Fibroblast of lung (primary cell): ENCODE results near the gene XAGE1B. TPM values are rescaled to one million over a fixed set of nuclear protein-coding genes. Genes with fewer than 3 reads are reported as not detected.
"Not testable (repeated sequence)": the region's sequence is repeated elsewhere in the genome, so short reads cannot be mapped to it uniquely, and the experiment has no call there.

Experiments used
- DNase-seq, 2 donors: peaks; one replicate each; pipeline versions ENCODE4 v3.0.0 to v3.0.0-alpha.2; 2010; ENCODE audit warnings: low read depth in 2 of 2
- H2AFZ ChIP-seq: 2 replicates; pipeline ENCODE4 v1.5.1; 2012; ENCODE audit warnings: low read length, control low read depth, inconsistent platforms
- H3K27ac ChIP-seq: 2 replicates; pipeline ENCODE4 v1.5.1; 2011; ENCODE audit warnings: low read length, control low read depth; ENCODE audit not compliant: insufficient read depth
- H3K27me3 ChIP-seq: 2 replicates; pipeline ENCODE4 v1.5.1; 2011; ENCODE audit warnings: mild to moderate bottlenecking, low read length; ENCODE audit not compliant: control insufficient read depth, insufficient read depth
- H3K36me3 ChIP-seq: 2 replicates; pipeline ENCODE4 v1.5.1; 2011; ENCODE audit warnings: low read length; ENCODE audit not compliant: control insufficient read depth, insufficient read depth
- H3K4me1 ChIP-seq: 2 replicates; pipeline ENCODE4 v1.5.1; 2011; ENCODE audit warnings: low read length; ENCODE audit not compliant: control insufficient read depth, insufficient read depth; ENCODE audit errors: extremely low read depth
- H3K4me2 ChIP-seq: 2 replicates; pipeline ENCODE4 v1.5.1; 2011; ENCODE audit warnings: low read length, control low read depth; ENCODE audit not compliant: insufficient read depth; ENCODE audit errors: extremely low read depth
- H3K4me3 ChIP-seq, 4 experiments: fragments of 200-600 bp in 1 of 4; sonication (generic) in 1 of 4; replicated peaks in 1 of 4; 2 replicates each; pipeline ENCODE4 v1.5.1; 2011 to 2016; ENCODE audit warnings: low read length in 4 of 4, low read depth in 3 of 4, mild to moderate bottlenecking in 3 of 4, control low read depth in 2 of 4, inconsistent platforms in 1 of 4, mixed read lengths in 1 of 4; ENCODE audit not compliant: insufficient read depth in 1 of 4; ENCODE audit errors: control extremely low read depth in 1 of 4
- H3K79me2 ChIP-seq: 2 replicates; pipeline ENCODE4 v1.5.1; 2012; ENCODE audit warnings: mild to moderate bottlenecking, low read length, inconsistent platforms; ENCODE audit not compliant: control insufficient read depth, insufficient read depth
- H3K9ac ChIP-seq: 2 replicates; pipeline ENCODE4 v1.5.1; 2011; ENCODE audit warnings: mild to moderate bottlenecking, low read length, control low read depth; ENCODE audit not compliant: insufficient read depth
- H3K9me3 ChIP-seq: 2 replicates; pipeline ENCODE4 v1.5.1; 2012; ENCODE audit warnings: low read depth, low read length; ENCODE audit not compliant: control insufficient read depth, insufficient read depth
- H4K20me1 ChIP-seq: 2 replicates; pipeline ENCODE4 v1.5.1; 2011; ENCODE audit warnings: low read length; ENCODE audit not compliant: control insufficient read depth, insufficient read depth; ENCODE audit errors: extremely low read depth
- EZH2 ChIP-seq: IDR thresholded peaks from 2 replicates; pipeline ENCODE4 v1.5.1; 2012; ENCODE audit warnings: low read length, control low read depth, mild to moderate bottlenecking; ENCODE audit errors: missing control alignments
- polyA plus RNA-seq, 2 donors: library from polyadenylated mRNA; depleted of rRNA in 1 of 2; stranded (reverse) in 1 of 2; unstranded in 1 of 2; fragments of >200 nt; gene quantifications; 2 replicates each; pipeline ENCODE4 v1.2.1, GENCODE V29; 2011 to 2012; ENCODE audit warnings: missing spikeins in 1 of 2
- total RNA-seq: library from RNA; depleted of rRNA; stranded (reverse); fragments of >200 nt; gene quantifications from 2 replicates; pipeline ENCODE4 v1.2.1, GENCODE V29; 2014
- TF ChIP-seq, protein P1 (sequence below), 2 donors: IDR thresholded peaks in 1 of 2; conservative IDR thresholded peaks in 1 of 2; 1 replicate in 1 of 2; 2 replicates in 1 of 2; pipeline ENCODE4 v1.5.1; 2011 to 2012; ENCODE audit warnings: low read length in 2 of 2, control low read depth in 1 of 2, inconsistent platforms in 1 of 2, low read depth in 1 of 2, mild to moderate bottlenecking in 1 of 2

Gene XAGE1B
- total and polyA plus RNA-seq, 2 donors (not counting 1 experiment from before 2014, with no cell fraction given), result not detected

GRCh38 chrX:52509916-52510315 lies 6.9 kb downstream of the XAGE1B start:
- TF ChIP-seq, protein P1, sequence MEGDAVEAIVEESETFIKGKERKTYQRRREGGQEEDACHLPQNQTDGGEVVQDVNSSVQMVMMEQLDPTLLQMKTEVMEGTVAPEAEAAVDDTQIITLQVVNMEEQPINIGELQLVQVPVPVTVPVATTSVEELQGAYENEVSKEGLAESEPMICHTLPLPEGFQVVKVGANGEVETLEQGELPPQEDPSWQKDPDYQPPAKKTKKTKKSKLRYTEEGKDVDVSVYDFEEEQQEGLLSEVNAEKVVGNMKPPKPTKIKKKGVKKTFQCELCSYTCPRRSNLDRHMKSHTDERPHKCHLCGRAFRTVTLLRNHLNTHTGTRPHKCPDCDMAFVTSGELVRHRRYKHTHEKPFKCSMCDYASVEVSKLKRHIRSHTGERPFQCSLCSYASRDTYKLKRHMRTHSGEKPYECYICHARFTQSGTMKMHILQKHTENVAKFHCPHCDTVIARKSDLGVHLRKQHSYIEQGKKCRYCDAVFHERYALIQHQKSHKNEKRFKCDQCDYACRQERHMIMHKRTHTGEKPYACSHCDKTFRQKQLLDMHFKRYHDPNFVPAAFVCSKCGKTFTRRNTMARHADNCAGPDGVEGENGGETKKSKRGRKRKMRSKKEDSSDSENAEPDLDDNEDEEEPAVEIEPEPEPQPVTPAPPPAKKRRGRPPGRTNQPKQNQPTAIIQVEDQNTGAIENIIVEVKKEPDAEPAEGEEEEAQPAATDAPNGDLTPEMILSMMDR (conservative IDR thresholded peaks at IDR 0.05 in 1 of 2, IDR thresholded peaks at IDR 0.05 in 1 of 2; ENCODE audit: low read depth in 1 of 2, low read length in 2 of 2), result no peak
- no peak for TF ChIP-seq EZH2
- Histone ChIP-seq H3K4me3 (no peak overlapping the region), H3K36me3 (no peaks in the 10 kb centered on the region), H3K4me1 (no peaks in the 10 kb centered on the region), H3K79me2 (no peaks in the 10 kb centered on the region), H3K9me3 (no peaks in the 10 kb centered on the region), H2AFZ (no peak overlapping the region), H4K20me1 (no peaks in the 10 kb centered on the region), H3K27ac (no peak overlapping the region), H3K9ac (no peak overlapping the region), H3K4me2 (no peak overlapping the region), H3K27me3 (no peaks in the 10 kb centered on the region)
- DNase-seq, result no peak

DNA sequence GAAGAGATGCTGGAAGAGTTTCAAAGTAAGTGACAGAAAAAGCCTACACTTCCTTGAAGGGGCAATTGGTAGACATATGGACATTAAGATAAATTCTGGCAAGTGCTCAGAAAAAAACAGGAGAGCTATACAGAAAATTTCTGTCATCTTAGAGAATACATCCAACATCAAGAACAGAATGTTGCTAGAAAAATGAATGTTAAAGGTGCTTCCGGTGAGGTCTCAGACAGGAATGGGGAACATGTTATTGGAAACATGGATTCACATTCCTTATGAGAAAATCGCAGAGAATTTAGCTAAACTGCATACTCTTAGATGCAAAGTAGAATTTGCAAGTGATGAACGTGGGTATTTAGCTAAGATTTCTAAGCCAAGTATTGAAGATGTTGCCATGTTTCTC lies 9.5 kb downstream of the XAGE1B start:
- Histone ChIP-seq H2AFZ (no peak overlapping the region), H3K36me3 (no peaks in the 10 kb centered on the region), H3K27ac (no peak overlapping the region), H3K4me1 (no peaks in the 10 kb centered on the region), H3K79me2 (no peaks in the 10 kb centered on the region), H3K4me2 (no peak overlapping the region), H3K27me3 (no peaks in the 10 kb centered on the region), H4K20me1 (no peaks in the 10 kb centered on the region), H3K9me3 (no peaks in the 10 kb centered on the region), H3K9ac (no peak overlapping the region), H3K4me3 (no peak overlapping the region)
- TF ChIP-seq, protein P1 (conservative IDR thresholded peaks at IDR 0.05 in 1 of 2, IDR thresholded peaks at IDR 0.05 in 1 of 2; ENCODE audit: low read depth in 1 of 2, low read length in 2 of 2), result no peak
- TF ChIP-seq EZH2, result no peak
- DNase-seq, result no peak

DNA sequence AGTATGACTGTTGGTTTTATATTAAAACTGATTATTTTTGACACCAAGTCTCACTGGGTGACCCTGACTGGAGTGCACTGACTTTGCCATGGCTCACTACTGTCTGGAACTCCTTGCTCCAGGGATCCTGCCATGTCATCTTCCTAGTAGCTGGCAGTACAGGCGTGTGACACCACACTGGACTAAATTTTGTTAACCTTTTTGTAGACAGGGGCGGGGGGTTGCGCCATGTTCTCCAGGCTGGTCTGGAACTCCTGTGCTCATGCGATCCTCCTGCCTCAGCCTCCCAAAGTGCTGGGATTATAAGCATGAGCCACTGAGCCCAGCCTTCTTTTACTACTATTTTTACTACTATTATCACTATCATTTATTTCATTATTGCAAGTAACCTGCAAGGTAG lies 12.3 kb downstream of the XAGE1B start:
- Histone ChIP-seq H3K36me3 (no peaks in the 10 kb centered on the region), H3K4me1 (no peaks in the 10 kb centered on the region), H2AFZ (no peak overlapping the region), H3K27me3 (no peaks in the 10 kb centered on the region), H3K9me3 (no peaks in the 10 kb centered on the region), H3K4me2 (no peak overlapping the region), H4K20me1 (no peaks in the 10 kb centered on the region), H3K9ac (no peak overlapping the region), H3K4me3 (no peak overlapping the region), H3K27ac (no peak overlapping the region), H3K79me2 (no peaks in the 10 kb centered on the region)
- no peak for DNase-seq
- TF ChIP-seq EZH2, result no peak
- TF ChIP-seq, protein P1 (conservative IDR thresholded peaks at IDR 0.05 in 1 of 2, IDR thresholded peaks at IDR 0.05 in 1 of 2; ENCODE audit: low read depth in 1 of 2, low read length in 2 of 2), result no peak

GRCh38 chrX:52501362-52501761 lies 15.5 kb downstream of the XAGE1B start:
- H3K79me2 ChIP-seq, H2AFZ ChIP-seq, H3K4me2 ChIP-seq, H3K27me3 ChIP-seq, DNase-seq, H4K20me1 ChIP-seq, H3K9ac ChIP-seq, H3K4me3 ChIP-seq, H3K4me1 ChIP-seq, H3K36me3 ChIP-seq, H3K9me3 ChIP-seq, H3K27ac ChIP-seq: not testable (repeated sequence)

DNA sequence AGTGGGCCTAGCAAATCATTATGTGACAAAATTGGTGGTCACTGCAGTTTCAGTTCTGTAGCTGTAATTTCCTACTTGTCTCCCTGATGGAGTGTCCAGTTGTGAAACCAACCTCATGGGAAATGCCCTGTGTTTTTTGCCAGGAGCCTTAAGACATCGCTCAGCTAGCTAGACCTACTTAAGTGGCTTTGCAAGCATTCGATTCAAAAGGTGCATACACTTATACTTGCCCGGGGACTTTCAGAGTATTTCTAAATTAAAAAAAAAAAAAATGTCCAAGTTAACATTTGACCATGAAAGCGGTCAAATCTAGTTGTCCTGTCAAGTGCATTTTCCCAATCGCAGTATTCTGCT lies 20.5 kb downstream of the XAGE1B start:
- not testable (repeated sequence) for H3K9ac ChIP-seq, H3K36me3 ChIP-seq, H3K79me2 ChIP-seq, H3K27me3 ChIP-seq, H3K9me3 ChIP-seq, H3K4me3 ChIP-seq, H3K27ac ChIP-seq, H4K20me1 ChIP-seq, H3K4me1 ChIP-seq, DNase-seq, H3K4me2 ChIP-seq, H2AFZ ChIP-seq
